K562 (cell line): ENCODE data around the gene CAPN10.

Source experiments
- NR2C2 ChIP-seq, 2 experiments: fragments of 200-800 bp in 1 of 2; sonication (Bioruptor generic) in 1 of 2; sonication (generic) in 1 of 2; formaldehyde crosslinking in 1 of 2; IDR thresholded peaks; 2 replicates each; pipeline versions ENCODE4 v1.6.1 to v1.8.0; 2016 to 2022; ENCODE audit warnings: mild to moderate bottlenecking in 1 of 2, missing compliant biosample characterization in 1 of 2, missing genetic modification characterization in 1 of 2, missing genetic modification reagents in 1 of 2
- PML ChIP-seq: IDR thresholded peaks from 2 replicates; pipeline ENCODE4 v1.6.1; 2012; ENCODE audit warnings: low read length, inconsistent platforms

DNA sequence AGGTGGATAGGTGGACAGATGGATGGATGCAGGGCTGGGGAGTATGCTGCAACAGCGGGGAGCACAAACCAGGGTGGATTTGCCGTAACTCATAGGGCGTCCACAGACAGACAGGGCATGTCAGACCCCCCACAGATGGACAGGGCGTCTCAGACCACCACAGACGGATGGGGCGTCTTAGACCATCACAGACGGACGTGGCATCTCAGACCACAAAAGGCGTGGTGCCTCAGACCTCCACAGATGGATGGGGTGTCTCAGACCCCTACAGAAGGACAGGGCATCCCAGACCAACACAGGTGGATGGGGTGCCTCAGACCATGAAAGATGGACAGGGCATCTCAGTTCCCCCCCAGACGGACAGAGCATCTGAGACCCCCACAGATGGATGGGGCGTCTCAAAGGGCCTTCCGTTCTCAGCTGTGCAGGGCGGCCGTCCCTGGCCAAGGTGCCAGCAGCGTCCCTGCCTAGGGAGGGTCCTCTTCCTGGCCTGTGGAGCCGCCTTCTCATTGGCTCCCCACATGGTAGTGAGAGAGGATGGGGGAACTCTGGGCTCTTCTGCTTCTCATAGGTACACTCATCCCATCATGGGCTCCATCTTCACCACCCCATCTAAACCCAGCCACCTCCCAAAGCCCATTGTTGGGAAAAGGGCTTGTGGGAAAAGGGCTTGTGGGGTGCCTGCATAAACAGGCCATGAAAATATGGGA lies 30.8 kb upstream of the CAPN10 start:
- TF ChIP-seq NR2C2 (CRISPR knock-in tag; IDR thresholded peaks at IDR 0.05) = no peak
- no peak for TF ChIP-seq NR2C2 (tag; IDR thresholded peaks at IDR 0.05)
- TF ChIP-seq PML = no peak
